Dedifferentiated amniotic fluid mesenchymal stem cell (primary cell): Measurements from ENCODE around the gene COPS9.

Source experiments
- DNase-seq: peaks from one replicate; pipeline ENCODE4 v3.0.0-alpha.2; 2016; ENCODE audit errors: extremely low spot score

The COPS9 gene

DNA sequence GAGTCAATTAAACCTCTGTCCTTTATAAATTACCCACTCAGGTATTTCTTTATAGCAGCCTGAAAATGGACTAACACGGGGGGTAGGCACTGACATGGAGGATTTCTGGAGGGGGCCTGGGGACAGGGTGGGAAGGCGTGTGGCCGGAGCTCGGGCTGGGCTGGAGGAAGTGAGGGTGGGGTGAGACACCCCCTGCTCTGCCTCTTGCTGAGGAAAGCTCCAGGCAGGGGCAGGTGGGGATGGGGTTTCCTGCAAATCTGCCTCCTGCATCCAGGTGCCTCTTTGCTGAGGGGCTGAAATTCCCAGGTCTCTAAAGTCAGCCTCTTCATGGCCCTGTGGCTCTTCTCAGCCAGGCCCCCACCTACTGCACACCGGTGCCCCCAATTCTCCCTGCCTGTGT, 30.1 kb upstream of the COPS9 start:
- no peak for DNase-seq

DNA sequence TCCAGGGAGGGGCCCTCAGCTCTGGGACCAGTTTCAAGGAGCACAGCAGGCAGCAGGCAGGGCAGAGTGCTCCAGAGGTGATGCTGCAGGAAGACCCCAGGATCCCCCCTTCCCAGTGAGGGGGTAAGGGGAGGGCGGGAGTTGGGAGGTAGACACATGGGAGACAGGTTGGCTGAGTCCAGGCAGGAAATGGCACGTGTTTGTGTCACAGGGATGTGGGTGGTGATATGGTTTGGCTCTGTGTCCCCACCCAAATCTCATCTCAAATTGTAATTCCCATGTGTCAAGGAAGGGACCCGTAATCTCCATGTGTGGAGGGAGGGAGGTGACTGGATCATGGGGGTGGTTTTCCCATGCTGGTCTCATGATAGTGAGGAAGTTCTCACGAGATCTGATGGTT, 29.6 kb upstream of the COPS9 start:
- no peak for DNase-seq

- DNase-seq: no peak
These were observed 28.9 kb upstream of the COPS9 start for GRCh38 chr2:240165034-240165433.

DNA sequence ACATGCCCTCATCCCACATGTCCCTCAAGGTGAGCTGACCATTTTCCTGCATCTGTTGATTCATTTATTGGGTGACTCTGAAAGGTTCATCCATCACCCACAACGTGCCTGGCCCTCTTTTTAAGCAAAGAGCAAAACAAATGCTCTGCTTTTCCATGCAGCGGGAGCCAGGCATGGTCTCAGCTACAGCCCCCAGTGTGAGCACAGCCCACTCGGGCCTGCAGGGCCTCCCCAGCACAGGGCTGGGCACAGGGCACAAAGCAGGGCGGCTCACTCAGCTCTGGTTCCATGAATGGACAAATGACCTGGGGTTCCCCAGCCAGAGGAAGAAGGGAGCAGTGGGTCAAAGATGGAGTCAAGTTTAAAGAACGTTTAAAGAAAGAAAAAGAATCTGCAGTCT, 28.5 kb upstream of the COPS9 start:
- DNase-seq: no peak

GRCh38 chr2:240163844-240164574, 27.9 kb upstream of the COPS9 start:
- no peak for DNase-seq

- no peak for DNase-seq
These were observed 27.0 kb upstream of the COPS9 start for GRCh38 chr2:240162939-240163714.

- no peak for DNase-seq
These were observed 26.4 kb upstream of the COPS9 start for GRCh38 chr2:240162531-240162930.

DNA sequence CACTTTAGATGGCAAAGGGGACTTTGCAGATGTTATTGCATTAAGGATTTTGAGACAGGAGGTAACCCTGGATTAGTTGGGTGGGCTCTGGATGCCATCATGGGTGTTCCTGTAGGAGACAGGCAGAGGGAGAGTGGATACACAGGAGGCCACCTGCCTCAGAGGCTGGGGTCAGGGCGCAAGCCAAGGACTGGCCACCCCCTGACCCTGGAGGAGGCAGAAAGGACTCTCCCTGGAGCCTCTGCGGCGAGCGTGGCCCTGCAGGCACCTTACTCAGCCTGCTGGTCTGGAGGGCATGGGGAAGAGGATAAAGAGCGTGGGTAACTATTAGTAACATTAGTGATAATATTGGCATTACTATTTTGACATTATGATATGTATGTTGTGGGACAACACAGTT, 25.9 kb upstream of the COPS9 start:
- DNase-seq: no peak

GRCh38 chr2:240161087-240161750, 25.1 kb upstream of the COPS9 start:
- no peak for DNase-seq

DNA sequence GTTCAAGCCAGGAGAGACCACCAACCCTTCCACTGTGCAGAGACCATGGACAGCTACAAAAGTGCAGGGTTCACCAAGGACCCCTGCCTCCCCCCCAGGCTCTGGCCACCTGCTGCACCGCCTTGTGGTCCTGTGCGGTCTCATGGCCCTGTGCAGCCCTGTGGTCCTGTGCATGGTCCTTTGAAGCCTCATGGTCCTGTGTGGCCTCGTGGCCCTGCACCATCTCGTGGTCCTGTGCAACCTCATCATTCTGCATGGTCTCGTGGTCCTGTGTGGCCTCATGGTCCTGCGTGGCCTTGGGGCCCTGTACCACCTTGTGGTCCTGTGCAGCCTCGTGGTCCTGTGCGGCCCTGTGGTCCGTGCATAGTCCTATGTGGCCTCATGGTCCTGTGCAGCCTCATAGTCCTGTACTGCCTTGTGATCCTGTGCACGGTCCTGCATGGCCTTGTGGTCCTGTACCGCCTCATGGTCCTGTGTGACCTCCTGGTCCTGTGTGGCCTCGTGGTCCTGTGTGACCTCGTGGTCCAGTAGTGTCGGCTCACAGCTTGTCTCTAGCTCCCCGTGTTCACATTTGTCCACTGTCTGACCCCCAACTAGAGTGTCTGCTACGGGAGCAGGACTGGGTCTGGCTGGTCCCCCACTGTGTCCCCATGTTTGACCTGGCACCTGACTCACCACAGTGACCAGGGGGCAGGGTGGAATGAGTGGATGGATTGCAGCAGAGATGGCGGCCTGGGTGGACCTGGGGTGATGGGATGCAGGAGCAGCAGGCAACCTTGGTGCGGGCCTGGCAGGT, 24.4 kb upstream of the COPS9 start:
- DNase-seq: no peak

- no peak for DNase-seq
These were observed 23.2 kb upstream of the COPS9 start for GRCh38 chr2:240159251-240159839.

DNA sequence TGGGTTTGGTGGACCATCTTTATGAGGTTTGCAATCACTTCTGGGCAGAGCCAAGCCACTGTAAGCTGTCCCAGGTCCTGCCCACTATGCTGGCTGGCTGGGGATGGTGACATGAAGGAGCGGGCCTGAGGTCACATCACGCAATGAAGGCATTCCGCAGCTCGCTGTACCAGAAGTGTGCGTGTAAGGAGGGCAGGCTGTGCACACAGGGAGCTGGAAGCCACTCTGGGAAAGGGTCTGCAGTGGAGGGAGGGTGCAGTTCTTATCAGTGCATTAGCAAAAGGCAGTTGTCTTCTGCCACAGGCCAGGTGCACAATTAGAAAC, 21.0 kb upstream of the COPS9 start:
- DNase-seq: no peak

DNA sequence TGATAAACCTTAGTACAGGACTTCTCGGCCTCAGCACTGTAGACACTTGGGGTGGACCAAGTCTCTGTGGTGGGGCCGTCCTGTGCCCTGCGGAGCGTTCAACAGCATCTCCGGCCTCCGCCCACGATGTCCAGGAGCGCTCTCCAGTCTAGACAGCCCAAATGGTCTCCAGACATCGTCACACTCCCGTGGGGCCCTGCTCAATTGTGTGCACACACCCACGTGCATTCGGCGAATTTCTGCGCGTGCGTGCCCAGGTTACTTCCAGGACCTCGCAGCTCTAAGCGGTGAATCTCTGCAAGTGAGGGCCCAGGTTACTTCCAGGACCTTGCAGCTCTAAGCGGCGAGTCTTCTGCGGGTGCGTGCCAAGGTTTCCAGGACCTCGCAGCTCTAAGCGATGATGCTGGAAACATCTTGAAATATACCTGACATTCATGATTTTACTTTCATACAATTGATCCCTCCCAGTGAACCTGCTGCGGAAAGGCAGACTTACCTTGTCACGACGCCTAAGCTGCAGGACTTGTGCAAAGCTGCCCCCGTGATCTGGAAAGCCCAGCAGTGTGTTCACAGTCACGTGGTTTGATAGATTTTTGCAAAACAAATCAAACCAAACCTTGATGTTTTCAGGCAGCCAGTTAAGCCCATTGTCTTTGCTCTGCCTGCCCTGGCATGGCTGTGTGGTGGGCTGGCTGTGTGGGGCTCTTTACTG, 20.5 kb upstream of the COPS9 start:
- no peak for DNase-seq

DNA sequence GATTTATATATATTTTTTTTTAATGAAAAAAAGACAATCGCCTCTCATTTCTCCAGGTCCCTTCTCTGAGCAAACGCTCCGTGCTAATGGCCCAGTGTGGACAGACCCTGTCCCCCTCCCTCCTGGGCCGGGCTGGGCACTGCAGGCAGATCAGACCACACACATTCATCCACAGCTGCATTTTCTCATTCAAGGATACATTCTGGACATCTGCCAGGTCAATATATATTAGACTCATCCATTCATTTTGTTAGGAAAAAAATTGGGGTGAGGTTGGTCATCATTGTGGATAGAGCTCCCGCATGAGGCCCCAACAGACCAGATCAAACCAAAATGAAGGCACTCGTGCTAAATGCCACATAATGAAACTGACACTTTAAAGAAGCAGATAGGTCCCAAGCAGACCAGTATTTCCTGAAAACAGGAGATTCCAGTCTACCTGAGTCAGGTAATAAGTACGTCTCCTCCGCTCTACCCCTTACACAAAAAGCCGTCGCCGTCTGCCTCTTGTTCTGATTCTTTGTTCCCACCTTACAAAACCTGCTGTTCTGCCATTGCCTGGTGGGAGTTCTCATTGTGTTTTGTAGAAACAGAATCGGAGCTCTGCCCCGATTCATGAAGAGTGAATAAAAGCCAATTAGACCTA, 19.8 kb upstream of the COPS9 start:
- DNase-seq: no peak

DNA sequence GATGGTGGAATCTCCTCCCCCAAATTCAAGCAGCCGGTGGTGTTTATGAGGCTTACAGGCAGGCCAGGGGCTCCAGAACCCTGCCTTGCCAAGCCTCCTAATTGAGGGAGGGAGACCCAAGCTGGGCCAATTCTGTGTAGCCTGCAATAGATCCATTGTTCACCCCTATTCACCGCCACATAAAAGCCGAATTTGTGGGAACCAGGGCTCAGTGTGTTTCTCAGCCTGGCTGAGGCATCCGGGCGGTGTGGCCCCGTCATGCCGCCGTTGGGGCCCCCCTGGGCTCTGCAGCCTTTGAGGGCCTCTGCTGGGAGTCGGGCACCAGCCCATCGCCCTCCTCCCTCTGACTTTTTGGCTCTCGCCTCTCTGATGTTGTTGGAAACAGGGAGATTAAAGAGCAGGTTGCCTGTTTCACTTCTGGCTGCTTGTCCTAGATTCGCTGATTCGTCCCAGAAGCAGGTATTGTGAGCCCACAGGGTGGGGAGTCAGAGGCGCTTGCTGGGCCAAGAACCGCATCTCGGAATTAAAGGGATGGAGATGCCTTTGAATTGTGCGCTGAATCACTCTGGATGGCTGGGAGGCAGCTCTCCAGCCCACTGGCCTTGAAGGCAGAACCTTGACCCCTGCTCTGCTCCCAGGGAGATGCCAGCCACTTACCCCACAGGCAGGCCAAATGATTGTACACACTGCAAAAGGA, 19.1 kb upstream of the COPS9 start:
- no peak for DNase-seq

- DNase-seq: no peak
These were observed 18.5 kb upstream of the COPS9 start for GRCh38 chr2:240154606-240155005.

- no peak for DNase-seq
These were observed 17.3 kb upstream of the COPS9 start for GRCh38 chr2:240153418-240153817.

DNA sequence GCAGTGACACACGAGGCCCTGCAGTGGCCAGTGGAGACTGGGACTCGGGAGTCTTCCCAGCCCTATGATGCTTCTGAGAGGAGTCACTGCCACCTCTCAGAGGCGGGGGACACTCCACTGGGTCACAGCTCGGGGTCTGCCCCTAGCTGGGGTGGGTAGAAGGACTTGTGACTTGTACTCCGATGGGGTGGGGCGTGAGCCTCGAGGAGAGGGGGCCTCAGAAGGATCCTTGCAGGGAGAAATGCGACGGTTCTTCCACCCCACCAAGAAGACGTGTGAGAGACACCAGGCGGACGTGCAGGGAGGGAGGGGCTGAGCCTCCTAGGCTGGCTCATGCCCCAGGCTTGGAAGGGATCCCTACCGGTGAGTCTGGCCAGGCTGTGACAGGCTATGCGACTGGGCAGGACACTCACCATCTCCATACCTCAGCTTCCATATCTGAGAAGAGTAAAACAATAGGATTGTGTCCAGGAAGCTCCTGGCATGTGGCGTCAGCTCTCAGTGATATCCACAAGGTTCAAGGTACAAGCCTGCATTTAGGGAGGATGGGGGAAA, 15.4 kb upstream of the COPS9 start:
- no peak for DNase-seq

GRCh38 chr2:240149943-240150784, 14.1 kb upstream of the COPS9 start:
- no peak for DNase-seq
